Activated T-cell treated with anti-CD3 and anti-CD28 coated beads, Interleukin-2, amount 50 U/mL, for 4 hours (primary cell): ENCODE data around the gene WNT5B. TPM values are rescaled to one million over a fixed set of nuclear protein-coding genes. Genes with fewer than 3 reads are reported as not detected.

Source experiments
- ATAC-seq, 2 donors: fragments of 200-7000 bp; cut with Tn5 transposase; one replicate each; pipeline ENCODE4 v1.10.0; 2021
- DNase-seq: peaks from one replicate; pipeline ENCODE4 v3.0.0-alpha.2; 2020
- H3K27me3 Mint-ChIP-seq: one replicate; pipeline ENCODE4 v1.8.0; 2021; ENCODE audit warnings: low read depth, mixed read lengths
- H3K36me3 Mint-ChIP-seq: one replicate; pipeline ENCODE4 v1.8.0; 2022; ENCODE audit warnings: mixed read lengths; ENCODE audit not compliant: insufficient read depth
- H3K4me1 Mint-ChIP-seq: one replicate; pipeline ENCODE4 v1.8.0; 2021; ENCODE audit warnings: low read depth, mixed read lengths
- H3K4me3 Mint-ChIP-seq: one replicate; pipeline ENCODE4 v1.8.0; 2021; ENCODE audit warnings: mild to moderate bottlenecking, moderate library complexity, mixed read lengths
- H3K9me3 Mint-ChIP-seq: one replicate; pipeline ENCODE4 v1.8.0; 2021; ENCODE audit warnings: mixed read lengths
- total RNA-seq, 3 donors: library from RNA; stranded (reverse); gene quantifications; one replicate each; pipeline ENCODE4 v1.2.1, GENCODE V29; 2021

WNT5B gene
- total RNA-seq: under 1 TPM in 1 of 3 donors, not detected in 2; 0.13 TPM

GRCh38 chr12:1628666-1629337, at the start of gene WNT5B:
TSS of gene WNT5B (plus strand) at chr12:1629231. CDS start at chr12:1631355, 2,124 bp downstream.
- H3K36me3 Mint-ChIP-seq: no peaks in the 10 kb centered on the region
- H3K27me3 Mint-ChIP-seq: peaks cover 58% of the 10 kb centered on the region
- no peaks in the 10 kb centered on the region for H3K9me3 Mint-ChIP-seq
- DNase-seq (no peak), ATAC-seq (no peak)
- H3K4me1 Mint-ChIP-seq: peaks cover 15% of the 10 kb centered on the region
- peak within 1 kb of the TSS; percentile 66 for H3K4me3 Mint-ChIP-seq

DNA sequence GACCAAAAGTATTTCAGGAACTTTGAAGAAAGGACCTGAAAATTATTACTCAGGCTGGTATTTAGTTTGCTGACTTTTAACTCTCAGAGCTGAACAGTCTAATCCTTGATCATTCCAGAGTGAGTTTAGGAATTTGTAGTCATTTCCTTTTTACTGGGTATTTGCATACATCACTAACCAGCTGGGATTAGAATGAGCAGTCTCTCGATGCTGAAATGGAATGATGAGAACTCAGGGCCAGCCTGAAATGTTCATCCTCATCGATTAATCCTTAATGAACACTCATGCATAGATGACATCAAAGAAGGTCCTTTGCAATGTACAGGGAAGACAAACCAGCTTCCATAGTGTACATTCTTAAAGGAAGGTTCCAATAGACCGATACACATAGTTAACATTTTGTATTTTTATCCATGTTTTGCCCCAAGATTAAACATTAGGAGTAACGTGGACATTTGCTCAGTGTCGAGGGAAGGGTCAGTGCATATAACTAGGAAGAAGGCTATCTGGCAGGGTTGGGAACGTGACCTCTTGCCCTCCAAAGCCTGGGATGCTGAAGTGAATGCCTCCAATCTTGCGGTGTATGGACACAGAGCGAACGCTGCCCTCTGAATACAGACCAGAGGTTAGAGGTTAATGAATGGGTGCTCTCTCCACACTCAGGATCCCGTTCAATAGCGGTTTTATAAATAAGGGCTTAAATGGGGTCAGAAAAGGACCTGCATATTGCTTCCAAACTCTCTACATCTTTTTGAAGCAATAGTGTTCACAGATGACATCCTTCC, 49.2 kb upstream of the WNT5B start:
- Mint-ChIP-seq H3K36me3 (no peaks in the 10 kb centered on the region), H3K9me3 (no peaks in the 10 kb centered on the region), H3K4me3 (no peak overlapping the region), H3K27me3 (no peaks in the 10 kb centered on the region), H3K4me1 (peaks cover 6% of the 10 kb centered on the region)
- ATAC-seq (no peak), DNase-seq (no peak)

DNA sequence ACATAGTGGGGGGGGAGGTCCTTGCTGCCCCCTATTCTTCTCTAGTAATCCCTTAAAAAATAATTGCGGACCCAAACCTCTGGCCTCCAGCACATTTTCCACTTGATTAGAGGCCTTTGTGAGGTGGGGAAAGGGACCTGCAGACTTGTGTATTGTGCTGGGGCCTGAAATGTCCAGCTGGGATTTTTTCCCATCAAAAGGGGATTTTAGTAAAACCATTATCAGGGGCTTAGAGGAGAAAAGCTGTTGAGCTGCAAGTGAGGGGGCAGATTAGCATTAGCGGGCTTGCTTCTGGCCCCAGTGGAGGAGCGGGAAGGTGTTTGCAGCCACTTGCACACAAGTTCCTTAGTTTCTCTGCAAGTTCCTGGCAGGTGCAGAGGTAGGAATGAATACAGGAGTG, 48.5 kb upstream of the WNT5B start:
- Mint-ChIP-seq H3K4me3 (no peak overlapping the region), H3K4me1 (peaks cover 6% of the 10 kb centered on the region), H3K27me3 (no peaks in the 10 kb centered on the region), H3K9me3 (no peaks in the 10 kb centered on the region), H3K36me3 (no peaks in the 10 kb centered on the region)
- ATAC-seq (no peak), DNase-seq (no peak)

GRCh38 chr12:1581973-1582708, 46.9 kb upstream of the WNT5B start:
- no peak for ATAC-seq
- DNase-seq: no peak
- Mint-ChIP-seq H3K4me1 (peaks cover 6% of the 10 kb centered on the region), H3K4me3 (no peak overlapping the region), H3K9me3 (no peaks in the 10 kb centered on the region), H3K27me3 (no peaks in the 10 kb centered on the region), H3K36me3 (no peaks in the 10 kb centered on the region)

DNA sequence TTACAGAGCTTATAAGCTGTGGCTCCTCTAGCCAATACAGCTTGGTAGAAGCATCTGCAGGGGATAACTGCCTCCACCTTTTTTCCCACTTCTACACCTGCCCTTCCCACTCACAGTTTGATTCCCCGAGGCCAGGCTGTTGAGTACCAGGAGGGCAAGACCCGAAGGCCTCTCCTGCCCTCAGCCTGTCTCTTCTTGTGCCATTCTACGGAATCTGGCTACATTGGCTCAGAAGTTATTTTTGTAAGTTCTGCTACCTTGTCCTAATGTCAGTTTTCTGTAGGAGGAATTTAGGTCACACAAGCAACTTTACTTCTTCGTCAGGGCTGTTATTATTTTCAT, 46.4 kb upstream of the WNT5B start:
- DNase-seq (no peak), ATAC-seq (no peak)
- Mint-ChIP-seq H3K4me1 (peaks cover 9% of the 10 kb centered on the region), H3K4me3 (no peak overlapping the region), H3K9me3 (no peaks in the 10 kb centered on the region), H3K36me3 (no peaks in the 10 kb centered on the region), H3K27me3 (no peaks in the 10 kb centered on the region)

- peaks cover under 1% of the 10 kb centered on the region for H3K36me3 Mint-ChIP-seq
- peaks cover 18% of the 10 kb centered on the region for H3K4me1 Mint-ChIP-seq
- H3K4me3 Mint-ChIP-seq: peak overlapping the region; percentile 2
- H3K27me3 Mint-ChIP-seq: no peaks in the 10 kb centered on the region
- ATAC-seq: peak; percentile 62 to 77
- peak; percentile 59 for DNase-seq
- no peaks in the 10 kb centered on the region for H3K9me3 Mint-ChIP-seq
These were observed 45.5 kb upstream of the WNT5B start for GRCh38 chr12:1583421-1584078.

DNA sequence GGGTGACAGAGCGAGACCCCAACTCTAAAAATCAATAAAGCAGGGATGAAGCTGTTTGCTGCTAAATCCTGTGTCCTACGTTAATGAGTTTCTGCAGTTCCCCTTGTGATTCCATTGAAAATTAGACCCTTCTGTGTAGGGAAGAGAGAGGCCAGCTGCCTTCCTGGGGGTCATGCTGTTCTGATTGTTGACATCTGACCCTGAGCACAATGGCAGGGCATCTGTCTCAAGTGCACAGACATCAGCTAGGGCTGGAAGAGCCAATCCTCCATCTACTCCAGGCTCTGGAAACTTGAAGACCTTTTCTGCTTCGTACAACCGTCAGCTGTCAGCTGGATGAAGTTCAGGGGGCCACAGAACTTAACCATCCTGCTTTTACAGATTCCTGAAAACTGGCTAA, 44.7 kb upstream of the WNT5B start:
- Mint-ChIP-seq H3K36me3 (peaks cover 4% of the 10 kb centered on the region), H3K9me3 (no peaks in the 10 kb centered on the region), H3K27me3 (no peaks in the 10 kb centered on the region), H3K4me3 (no peak overlapping the region), H3K4me1 (peaks cover 24% of the 10 kb centered on the region)
- no peak for DNase-seq
- no peak for ATAC-seq

DNA sequence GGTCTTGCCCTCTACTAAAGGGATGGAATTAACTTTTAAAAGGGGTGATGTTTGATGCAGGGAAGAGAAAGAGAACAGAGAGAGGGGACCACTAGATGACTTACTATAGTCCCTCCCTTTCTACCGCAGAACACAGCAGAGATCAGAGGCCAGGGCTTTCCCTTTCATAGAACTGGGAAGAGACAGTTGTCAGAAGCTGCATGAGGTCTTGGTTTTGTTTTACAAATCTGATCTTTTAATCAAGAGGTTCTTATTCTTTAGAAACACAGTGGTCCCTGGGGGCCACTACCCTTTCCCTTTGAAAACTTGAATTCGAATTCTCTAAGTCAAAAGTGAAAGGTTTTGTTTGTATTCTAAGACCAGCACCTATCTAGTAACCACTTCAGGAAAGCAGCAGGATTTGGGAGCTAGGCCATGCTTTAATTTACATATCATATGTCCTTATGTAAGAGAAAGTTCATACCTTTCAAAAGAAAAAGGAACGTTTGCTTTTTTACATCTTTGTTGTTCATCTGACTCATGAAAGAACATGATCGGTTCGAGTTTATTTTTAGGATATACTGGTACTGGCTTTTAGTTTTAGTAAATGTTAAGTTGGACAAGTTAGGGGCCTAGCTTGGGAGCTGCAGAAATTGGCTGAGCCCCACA, 41.0 kb upstream of the WNT5B start:
- peaks cover 11% of the 10 kb centered on the region for H3K36me3 Mint-ChIP-seq
- ATAC-seq (peak; percentile 30 to 54), DNase-seq (no peak)
- peak overlapping the region; percentile 35 for H3K4me3 Mint-ChIP-seq
- peaks cover 58% of the 10 kb centered on the region for H3K4me1 Mint-ChIP-seq
- no peaks in the 10 kb centered on the region for H3K9me3 Mint-ChIP-seq
- H3K27me3 Mint-ChIP-seq: no peaks in the 10 kb centered on the region

DNA sequence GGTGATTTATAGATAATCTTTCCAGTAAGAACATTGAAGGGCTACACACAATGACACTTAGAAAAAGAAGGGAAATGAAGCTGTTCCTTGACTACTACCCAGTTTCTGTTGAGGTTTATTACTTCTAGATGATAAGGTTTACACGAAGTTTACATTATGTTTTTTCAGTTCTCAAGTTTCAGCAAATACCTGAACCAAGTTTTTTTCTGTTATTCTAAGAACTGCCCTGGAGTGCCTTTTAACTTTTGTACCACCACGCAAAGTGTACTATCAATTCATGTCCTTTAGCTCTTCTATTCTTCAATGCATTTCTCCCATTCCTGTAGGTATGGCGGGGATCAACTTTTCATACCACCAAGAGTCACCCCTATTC, 40.5 kb upstream of the WNT5B start:
- Mint-ChIP-seq H3K36me3 (peaks cover 11% of the 10 kb centered on the region), H3K4me3 (peak overlapping the region; percentile 35), H3K27me3 (no peaks in the 10 kb centered on the region), H3K4me1 (peaks cover 55% of the 10 kb centered on the region), H3K9me3 (no peaks in the 10 kb centered on the region)
- DNase-seq (no peak), ATAC-seq (no peak)

DNA sequence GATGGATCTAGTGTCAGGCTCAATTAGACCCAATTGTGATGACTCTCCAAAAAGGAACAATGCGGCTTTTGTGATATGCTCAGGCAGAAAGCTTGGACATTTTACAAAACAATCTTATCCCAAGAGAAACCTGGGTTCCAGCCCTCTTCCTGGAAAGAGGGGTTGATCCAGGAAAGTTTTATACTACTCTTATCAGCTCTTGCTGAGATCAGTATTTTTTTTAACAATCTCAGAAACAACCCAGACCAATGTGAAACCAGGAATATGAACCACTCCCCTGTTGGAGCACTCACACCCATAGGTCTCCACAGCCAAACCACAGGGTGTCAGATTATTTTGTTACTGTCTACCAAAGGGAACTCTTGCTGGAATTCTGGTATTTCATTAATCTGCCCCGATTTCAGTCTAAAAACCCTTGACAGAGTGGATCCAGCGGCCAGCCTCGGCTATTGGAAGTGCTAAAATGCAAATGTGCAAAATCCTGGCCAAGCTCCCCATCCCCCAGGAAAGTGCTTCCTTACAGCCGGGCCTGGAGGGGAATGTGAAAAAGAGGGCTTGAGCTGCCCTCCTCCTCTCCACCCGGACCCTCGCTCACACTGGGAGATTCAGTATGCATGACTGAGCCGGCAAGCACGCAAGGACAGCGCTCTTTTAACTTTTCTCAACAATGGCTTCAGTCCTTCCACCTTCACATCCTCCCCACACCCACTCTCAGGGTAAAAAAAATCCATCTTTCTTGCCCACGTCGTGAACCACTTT, 38.6 kb upstream of the WNT5B start:
- Mint-ChIP-seq H3K27me3 (no peaks in the 10 kb centered on the region), H3K4me3 (peak overlapping the region; percentile 95), H3K9me3 (no peaks in the 10 kb centered on the region), H3K36me3 (peaks cover 11% of the 10 kb centered on the region), H3K4me1 (peaks cover 60% of the 10 kb centered on the region)
- DNase-seq (no peak), ATAC-seq (no peak)

DNA sequence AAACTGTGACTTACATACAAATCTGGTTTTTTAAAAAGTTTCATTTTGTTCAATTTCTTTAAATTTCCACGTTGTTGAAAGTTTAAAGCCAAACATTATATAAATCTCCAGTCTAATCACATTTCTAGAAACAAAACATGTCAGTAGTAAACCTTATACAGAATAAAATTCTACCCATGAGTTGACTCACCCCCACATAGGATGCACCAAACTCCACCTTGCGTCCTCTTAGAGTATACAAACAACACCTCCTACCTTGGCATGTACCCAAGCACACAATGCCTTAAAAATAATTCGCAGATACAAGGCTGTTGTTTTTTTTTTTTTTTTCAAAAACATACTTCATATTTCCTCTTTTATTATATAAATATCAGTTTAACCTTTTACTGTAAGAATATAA, 38.0 kb upstream of the WNT5B start:
- DNase-seq (peak; percentile 17), ATAC-seq (no peak)
- Mint-ChIP-seq H3K4me1 (peaks cover 67% of the 10 kb centered on the region), H3K27me3 (no peaks in the 10 kb centered on the region), H3K4me3 (peak overlapping the region; percentile 95), H3K36me3 (peaks cover 11% of the 10 kb centered on the region), H3K9me3 (no peaks in the 10 kb centered on the region)

GRCh38 chr12:1591543-1591942, 37.5 kb upstream of the WNT5B start:
- DNase-seq: no peak
- Mint-ChIP-seq H3K4me3 (peak overlapping the region; percentile 95), H3K36me3 (peaks cover 11% of the 10 kb centered on the region), H3K27me3 (no peaks in the 10 kb centered on the region), H3K9me3 (no peaks in the 10 kb centered on the region), H3K4me1 (peaks cover 71% of the 10 kb centered on the region)
- ATAC-seq: no peak

DNA sequence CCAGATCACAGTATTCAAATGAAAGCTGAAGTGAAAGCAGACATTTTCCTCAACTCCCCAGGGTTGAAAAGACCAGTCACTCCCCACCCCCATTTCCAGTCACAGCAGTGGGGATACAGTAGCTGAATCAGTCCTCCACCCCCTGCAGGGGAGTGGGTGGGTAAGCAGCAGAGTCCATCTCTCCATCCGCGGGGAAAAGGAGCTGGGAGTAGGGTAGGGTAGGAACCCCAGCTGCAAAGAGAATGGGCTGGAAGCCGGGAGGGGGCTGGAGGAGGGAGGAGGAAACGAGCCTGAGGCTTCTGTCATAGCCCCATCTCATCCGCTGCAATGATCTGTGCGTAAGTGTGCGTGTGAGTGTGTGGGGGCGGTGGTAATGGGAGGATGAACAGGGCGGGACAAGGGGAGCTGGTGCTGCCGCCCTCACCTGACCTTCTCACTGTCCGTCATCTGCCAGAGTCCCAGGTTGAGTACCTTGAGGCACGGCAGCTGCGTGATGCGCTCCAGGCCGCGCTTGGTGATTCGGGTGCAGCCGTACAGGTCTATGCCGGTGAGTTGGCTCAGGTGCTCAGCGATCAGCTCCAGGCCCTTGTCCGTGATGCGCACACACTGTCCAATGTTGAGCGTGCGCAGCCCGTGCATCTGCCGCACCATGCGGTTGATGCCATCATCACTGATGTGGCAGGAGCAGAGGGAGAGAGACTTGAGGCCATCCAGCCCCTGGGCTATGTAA, 36.4 kb upstream of the WNT5B start:
- ATAC-seq (peak; percentile 34 to 35), DNase-seq (peak; percentile 51)
- Mint-ChIP-seq H3K36me3 (peaks cover 11% of the 10 kb centered on the region), H3K4me1 (peaks cover 69% of the 10 kb centered on the region), H3K4me3 (peak overlapping the region; percentile 95), H3K27me3 (no peaks in the 10 kb centered on the region), H3K9me3 (no peaks in the 10 kb centered on the region)
